Neural cell (in vitro differentiated cells): ENCODE data around the gene FGF14.

ENCODE experiments used
- CTCF ChIP-seq: fragments of 450-650 bp; IDR thresholded peaks from 2 replicates; pipeline ENCODE4 v1.5.1; 2014; ENCODE audit warnings: antibody characterized with exemption, mild to moderate bottlenecking, moderate library complexity; ENCODE audit not compliant: poor library complexity, severe bottlenecking
- EP300 ChIP-seq: fragments of 450-650 bp; conservative IDR thresholded peaks from 2 replicates; pipeline ENCODE4 v1.6.1; 2014; ENCODE audit warnings: antibody characterized with exemption, mild to moderate bottlenecking, moderate library complexity; ENCODE audit not compliant: poor library complexity, severe bottlenecking
- EZH2 ChIP-seq: fragments of 200-600, 300-800 bp; shearing (Covaris generic), sonication (generic); IDR thresholded peaks from 2 replicates; pipeline ENCODE4 v1.6.1; 2014; ENCODE audit warnings: antibody characterized with exemption, low read length, borderline replicate concordance, mild to moderate bottlenecking; ENCODE audit not compliant: insufficient read depth, poor library complexity, severe bottlenecking
- POLR2AphosphoS5 ChIP-seq: IDR thresholded peaks from 2 replicates; pipeline ENCODE4 v1.6.1; 2012
- REST ChIP-seq: IDR thresholded peaks from 2 replicates; pipeline ENCODE4 v1.6.1; 2012; ENCODE audit warnings: borderline replicate concordance
- SMC3 ChIP-seq: fragments of 450-650 bp; conservative IDR thresholded peaks from 2 replicates; pipeline ENCODE4 v1.6.1; 2014; ENCODE audit warnings: antibody characterized with exemption, mild to moderate bottlenecking, moderate library complexity; ENCODE audit not compliant: poor library complexity
- TAF1 ChIP-seq: IDR thresholded peaks from 2 replicates; pipeline ENCODE4 v1.6.1; 2012; ENCODE audit warnings: low read depth

DNA sequence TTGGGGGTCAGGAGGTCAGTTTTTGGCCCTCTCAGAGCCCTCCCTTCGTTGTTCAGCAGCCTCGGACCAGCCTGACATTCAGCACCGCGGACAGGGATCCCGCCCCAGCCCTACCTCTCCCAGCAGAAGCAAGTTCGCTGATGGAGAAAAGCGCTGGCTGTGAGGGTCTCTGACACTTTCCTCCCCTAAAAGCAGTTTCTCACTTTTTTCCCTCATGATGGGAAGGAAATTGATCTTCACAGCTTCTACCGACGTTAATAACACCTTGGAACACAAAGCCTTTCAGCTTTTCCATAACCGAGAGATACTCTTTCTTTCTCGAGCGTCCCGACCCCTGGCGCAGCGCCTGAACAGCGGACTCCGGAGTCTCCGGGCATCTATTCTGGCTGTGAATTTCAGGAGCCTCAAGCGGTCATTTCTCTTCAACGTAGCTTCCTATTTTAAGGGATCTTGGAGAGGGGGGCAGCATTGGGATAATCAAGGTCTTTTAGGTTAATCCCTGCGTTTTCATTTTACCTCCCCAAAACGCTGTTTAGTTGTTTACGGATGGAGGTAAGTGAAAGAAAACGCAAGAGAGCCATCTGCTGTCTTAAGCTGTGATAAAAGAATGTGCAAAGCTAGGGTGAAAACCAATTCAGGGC is 482.2 kb downstream of the FGF14 start:
- TF ChIP-seq EZH2 (no peak), CTCF (peak; percentile 84), POLR2AphosphoS5 (no peak), TAF1 (no peak), REST (peak; percentile 67), EP300 (peak; percentile 8), SMC3 (peak; percentile 91)
